ENCODE results near the gene TMEM235.
A peak's percentile ranks its signal among the peaks of the same experiment; 100 is the strongest.

The TMEM235 gene

GRCh38 chr17:78230996-78231935 lies at the start of gene TMEM235:
TMEM235 (plus strand) TSS chr17:78231631; CDS start chr17:78232024, 393 bp downstream.
- DNase-seq = no peak

GRCh38 chr17:78182504-78182903 lies 48.9 kb upstream of the TMEM235 start:
- no peak for DNase-seq

DNA sequence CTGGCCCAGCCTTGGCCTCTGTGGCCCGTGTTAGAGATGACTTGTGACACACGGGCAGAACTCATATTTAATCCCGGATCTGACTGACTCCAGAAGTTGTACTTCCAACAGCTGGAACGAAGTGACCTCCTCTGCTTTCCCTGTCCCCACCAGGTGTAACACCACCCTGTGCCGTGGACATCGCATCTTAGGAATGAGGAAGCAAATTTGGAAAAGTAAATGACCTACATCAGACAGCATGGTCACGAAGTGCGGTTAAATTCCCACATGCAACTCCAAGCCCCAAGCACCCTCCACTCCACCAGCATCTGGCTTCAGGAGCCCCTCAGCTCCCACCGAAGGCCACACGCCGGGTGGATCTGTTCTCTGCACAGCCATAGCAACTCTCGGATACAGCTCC lies 47.5 kb upstream of the TMEM235 start:
- no peak for DNase-seq

DNA sequence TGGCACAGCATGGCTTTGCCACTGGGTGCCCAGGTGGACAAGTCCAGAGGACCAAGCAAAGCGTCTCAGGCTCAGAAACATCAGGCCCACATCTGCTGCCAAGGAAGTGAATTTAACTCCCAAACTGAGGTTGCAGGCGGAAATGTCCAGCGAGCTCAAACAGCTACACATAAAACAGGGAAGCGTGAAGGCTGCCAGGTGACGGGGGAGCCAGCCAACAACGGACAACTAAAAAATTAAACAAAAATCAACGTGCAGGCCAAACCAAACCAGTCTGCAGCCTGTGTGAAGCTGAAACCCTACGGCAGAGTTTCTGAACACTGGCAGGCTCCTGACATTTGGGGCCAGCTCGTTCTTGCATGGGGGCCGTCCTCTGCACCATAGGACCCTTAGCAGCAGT lies 47.1 kb upstream of the TMEM235 start:
- no peak for DNase-seq

- no peak for DNase-seq
Measured at GRCh38 chr17:78184868-78185267, 46.6 kb upstream of the TMEM235 start.

DNA sequence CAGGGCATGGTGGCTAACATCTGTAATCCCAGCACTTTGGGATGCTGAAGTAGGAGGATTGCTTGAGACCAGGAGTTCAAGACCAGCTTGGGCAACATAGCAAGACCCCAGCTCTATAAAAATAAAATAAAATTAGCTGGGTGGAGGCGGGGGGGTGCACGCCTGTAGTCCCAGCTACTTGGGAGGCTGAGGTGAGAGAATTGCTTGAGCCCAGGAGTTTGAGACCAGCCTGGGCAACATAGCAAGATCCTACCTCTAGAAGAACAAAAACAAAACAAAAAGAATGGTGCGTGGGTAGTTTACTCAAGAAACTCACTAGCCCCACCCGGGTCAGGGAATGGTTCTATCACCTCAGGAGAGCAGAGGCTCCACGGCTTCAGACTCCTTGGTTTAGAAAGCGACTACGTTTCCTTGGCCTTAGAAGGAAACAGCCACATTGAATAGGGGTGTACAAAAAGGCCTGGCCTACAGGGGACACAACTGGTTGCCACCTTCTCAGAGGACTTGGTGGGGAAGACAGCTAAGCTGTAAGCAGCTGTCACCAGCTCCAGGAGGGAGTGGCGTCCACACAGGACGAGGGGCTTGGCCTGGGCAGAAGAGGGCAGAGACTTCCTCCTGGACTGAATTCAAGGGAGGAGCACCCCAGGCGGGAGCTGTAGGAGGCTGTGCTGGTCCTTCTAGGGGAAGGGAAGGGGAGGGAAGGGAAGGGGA lies 45.3 kb upstream of the TMEM235 start:
- no peak for DNase-seq

GRCh38 chr17:78186692-78187595 lies 44.5 kb upstream of the TMEM235 start, which contains the start of the genes AFMID and TK1:
AFMID (plus strand) TSS chr17:78187362; CDS start chr17:78187371, 9 bp downstream.
TK1 (minus strand) TSS chr17:78187052; CDS start chr17:78186994, 58 bp downstream.
- peak; percentile 75 for DNase-seq

GRCh38 chr17:78196716-78197115 lies 34.7 kb upstream of the TMEM235 start:
- DNase-seq = no peak

GRCh38 chr17:78197147-78197832 lies 34.1 kb upstream of the TMEM235 start:
- no peak for DNase-seq

- DNase-seq = no peak
Measured at GRCh38 chr17:78200451-78200850, 31.0 kb upstream of the TMEM235 start.

DNA sequence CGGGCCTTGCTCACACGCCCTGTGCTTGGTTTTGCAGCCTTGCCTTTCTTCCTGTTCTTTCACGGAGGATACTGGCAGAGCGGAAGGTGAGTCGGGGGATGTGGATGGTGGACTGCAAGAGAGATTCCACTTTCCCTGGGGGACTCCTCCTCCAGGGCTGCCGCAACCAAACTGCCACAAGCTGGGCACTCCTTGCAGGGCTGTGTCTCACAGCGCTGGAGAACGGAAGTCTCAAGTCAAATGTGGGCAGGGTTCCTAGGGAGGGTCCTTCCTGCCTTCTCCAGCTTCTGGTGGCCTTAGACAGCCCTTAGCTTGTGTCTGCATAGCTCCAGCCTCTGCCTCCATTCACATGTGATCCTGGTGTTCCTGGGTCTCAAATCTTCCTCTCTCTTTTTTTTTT lies 28.8 kb upstream of the TMEM235 start:
- no peak for DNase-seq

GRCh38 chr17:78204387-78205123 lies 26.9 kb upstream of the TMEM235 start:
- DNase-seq = no peak

GRCh38 chr17:78205124-78205775 lies 26.2 kb upstream of the TMEM235 start:
- no peak for DNase-seq

DNA sequence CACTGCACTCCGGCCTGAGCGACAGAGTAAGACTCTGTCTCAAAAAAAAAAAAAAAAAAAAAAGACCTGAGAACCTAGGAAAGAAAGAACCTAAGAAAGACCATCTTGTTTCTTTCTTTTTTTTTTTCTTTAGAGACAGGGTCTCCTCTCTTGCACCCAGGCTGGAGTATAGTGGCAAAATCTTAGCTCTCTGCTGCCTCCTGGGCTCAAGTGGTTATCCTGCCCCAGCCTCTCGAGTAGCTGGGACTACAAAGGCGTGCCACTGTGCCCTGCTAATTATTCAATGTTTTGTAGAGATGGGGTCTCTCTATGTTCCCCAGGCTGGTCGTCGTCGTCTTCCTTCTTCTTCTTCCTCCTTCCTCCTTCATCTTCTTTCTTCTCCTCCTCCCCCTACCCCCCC lies 25.1 kb upstream of the TMEM235 start:
- DNase-seq = no peak

DNA sequence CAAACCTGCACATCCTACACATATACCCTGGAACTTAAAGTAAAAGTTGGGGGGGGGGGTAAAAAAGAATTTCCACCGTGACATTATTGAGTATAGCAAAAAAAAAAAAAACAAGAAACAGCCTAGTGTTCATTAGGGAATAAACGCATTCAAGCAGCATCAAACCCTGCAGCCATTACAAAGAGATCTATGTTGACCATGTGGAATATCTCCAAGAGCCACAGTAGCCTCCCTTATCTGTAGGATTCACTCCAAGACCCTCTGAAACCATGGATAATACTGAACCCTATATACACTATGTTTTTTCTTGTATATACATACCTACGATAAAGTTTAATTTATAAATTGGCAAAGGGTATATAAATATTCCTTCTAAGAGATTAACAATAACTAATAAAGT lies 22.9 kb upstream of the TMEM235 start:
- no peak for DNase-seq

DNA sequence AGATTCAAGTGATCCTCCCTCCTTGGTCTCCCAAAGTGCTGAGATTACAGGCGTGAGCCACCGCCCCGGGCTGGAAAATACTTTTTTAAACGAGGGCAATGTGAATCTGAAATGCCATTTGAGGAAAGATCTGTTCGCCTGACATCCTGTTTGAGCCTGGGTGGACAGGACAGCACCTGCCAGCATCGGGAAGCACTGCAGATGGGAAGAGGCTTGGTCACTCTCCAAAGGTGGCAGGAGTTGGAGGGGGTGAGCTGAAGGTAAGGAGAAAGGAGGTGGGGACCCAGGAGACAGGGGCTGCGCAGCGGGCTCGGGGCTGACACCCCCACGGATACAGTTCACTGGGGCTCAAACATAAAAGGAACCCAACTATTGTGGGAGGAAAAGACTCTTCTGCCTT lies 21.3 kb upstream of the TMEM235 start:
- DNase-seq = no peak

DNA sequence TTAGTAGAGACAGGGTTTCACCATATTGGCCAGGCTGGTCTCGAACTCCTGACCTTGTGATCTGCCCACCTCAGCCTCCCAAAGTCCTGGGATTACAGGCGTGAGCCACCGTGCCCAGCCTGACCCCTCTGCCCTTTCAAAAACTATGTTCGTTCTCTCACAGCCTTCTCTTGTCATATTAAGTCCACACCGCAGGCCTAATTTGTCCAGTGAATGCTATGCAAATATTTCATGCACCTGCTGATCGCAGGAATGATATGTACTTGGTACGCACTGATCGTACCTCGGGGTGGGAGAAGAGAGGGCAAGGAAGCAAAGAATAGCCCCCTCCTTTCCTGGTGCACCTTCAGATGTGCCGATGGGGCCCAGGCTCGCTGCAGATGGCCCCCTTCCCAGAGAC lies 20.4 kb upstream of the TMEM235 start:
- no peak for DNase-seq

DNA sequence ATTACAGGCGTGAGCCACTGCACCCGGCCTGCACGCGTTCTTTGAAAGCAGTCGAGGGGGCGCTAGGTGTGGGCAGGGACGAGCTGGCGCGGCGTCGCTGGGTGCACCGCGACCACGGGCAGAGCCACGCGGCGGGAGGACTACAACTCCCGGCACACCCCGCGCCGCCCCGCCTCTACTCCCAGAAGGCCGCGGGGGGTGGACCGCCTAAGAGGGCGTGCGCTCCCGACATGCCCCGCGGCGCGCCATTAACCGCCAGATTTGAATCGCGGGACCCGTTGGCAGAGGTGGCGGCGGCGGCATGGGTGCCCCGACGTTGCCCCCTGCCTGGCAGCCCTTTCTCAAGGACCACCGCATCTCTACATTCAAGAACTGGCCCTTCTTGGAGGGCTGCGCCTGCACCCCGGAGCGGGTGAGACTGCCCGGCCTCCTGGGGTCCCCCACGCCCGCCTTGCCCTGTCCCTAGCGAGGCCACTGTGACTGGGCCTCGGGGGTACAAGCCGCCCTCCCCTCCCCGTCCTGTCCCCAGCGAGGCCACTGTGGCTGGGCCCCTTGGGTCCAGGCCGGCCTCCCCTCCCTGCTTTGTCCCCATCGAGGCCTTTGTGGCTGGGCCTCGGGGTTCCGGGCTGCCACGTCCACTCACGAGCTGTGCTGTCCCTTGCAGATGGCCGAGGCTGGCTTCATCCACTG lies 17.3 kb upstream of the TMEM235 start, which contains the start of gene BIRC5:
BIRC5 (plus strand) TSS at position 238 of the 690 bp plus-strand sequence; CDS start at position 302, 64 bp downstream.
- DNase-seq = peak; percentile 93

DNA sequence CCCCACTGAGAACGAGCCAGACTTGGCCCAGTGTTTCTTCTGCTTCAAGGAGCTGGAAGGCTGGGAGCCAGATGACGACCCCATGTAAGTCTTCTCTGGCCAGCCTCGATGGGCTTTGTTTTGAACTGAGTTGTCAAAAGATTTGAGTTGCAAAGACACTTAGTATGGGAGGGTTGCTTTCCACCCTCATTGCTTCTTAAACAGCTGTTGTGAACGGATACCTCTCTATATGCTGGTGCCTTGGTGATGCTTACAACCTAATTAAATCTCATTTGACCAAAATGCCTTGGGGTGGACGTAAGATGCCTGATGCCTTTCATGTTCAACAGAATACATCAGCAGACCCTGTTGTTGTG lies 16.7 kb upstream of the TMEM235 start:
- DNase-seq = no peak
